ENCODE measurements around the gene CD48. TPM values are rescaled to one million over a fixed set of nuclear protein-coding genes. Genes with fewer than 3 reads are reported as not detected.

The CD48 gene
- total RNA-seq, 1 donor from 2014 or later = 21.5 TPM

GRCh38 chr1:160745551-160745950 is 33.9 kb upstream of the CD48 start:
- Histone ChIP-seq H3K9me3 (no peaks in the 10 kb centered on the region), H3K4me3 (no peak overlapping the region), H3K36me3 (no peaks in the 10 kb centered on the region), H3K4me1 (no peaks in the 10 kb centered on the region), H3K27me3 (no peaks in the 10 kb centered on the region), H3K27ac (no peak overlapping the region)
- ATAC-seq (no peak), DNase-seq (no peak)
- TF ChIP-seq, protein P1, sequence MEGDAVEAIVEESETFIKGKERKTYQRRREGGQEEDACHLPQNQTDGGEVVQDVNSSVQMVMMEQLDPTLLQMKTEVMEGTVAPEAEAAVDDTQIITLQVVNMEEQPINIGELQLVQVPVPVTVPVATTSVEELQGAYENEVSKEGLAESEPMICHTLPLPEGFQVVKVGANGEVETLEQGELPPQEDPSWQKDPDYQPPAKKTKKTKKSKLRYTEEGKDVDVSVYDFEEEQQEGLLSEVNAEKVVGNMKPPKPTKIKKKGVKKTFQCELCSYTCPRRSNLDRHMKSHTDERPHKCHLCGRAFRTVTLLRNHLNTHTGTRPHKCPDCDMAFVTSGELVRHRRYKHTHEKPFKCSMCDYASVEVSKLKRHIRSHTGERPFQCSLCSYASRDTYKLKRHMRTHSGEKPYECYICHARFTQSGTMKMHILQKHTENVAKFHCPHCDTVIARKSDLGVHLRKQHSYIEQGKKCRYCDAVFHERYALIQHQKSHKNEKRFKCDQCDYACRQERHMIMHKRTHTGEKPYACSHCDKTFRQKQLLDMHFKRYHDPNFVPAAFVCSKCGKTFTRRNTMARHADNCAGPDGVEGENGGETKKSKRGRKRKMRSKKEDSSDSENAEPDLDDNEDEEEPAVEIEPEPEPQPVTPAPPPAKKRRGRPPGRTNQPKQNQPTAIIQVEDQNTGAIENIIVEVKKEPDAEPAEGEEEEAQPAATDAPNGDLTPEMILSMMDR (IDR thresholded peaks at IDR 0.05) = no peak
- intact Hi-C loops (cut with DNase I) = no loop called here

DNA sequence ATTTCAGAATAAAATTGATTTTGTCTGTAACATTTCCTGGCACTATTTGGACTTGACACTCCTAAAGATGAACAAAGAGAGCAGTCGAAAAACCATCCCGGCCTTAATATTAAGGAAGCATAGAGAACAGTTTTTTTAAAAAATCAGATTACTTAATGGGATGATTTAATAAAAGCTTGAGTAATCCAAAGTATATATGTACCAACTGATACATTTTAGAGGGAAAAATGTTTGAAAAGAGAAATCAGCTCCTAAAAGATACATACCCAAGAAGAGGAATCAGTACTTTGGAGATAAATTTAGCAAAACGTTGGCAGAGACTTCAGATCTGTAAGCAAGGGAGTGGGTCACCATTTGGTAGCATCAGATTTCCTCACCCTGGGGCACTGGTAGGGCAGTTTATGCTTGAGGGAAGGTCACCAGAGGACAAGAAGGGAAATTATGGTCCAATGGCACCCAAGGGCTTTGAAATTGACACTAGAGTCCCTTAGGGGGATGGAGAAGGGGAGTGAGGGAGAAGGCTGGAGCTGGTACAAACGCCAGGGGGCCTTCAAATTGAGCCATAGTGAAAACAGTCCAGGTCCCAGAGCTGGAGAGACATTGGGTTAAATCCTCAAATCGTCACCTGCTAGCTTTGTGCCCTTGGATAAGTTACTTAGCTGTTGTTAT is 33.4 kb upstream of the CD48 start:
- DNase-seq (no peak), ATAC-seq (no peak)
- Histone ChIP-seq H3K36me3 (no peaks in the 10 kb centered on the region), H3K4me3 (no peak overlapping the region), H3K4me1 (no peaks in the 10 kb centered on the region), H3K27ac (no peak overlapping the region), H3K27me3 (no peaks in the 10 kb centered on the region), H3K9me3 (no peaks in the 10 kb centered on the region)
- TF ChIP-seq, protein P1 (IDR thresholded peaks at IDR 0.05) = no peak
- intact Hi-C loops (cut with DNase I) = no loop called here

- Histone ChIP-seq H3K9me3 (no peaks in the 10 kb centered on the region), H3K27me3 (no peaks in the 10 kb centered on the region), H3K4me3 (no peak overlapping the region), H3K27ac (no peak overlapping the region), H3K4me1 (no peaks in the 10 kb centered on the region), H3K36me3 (no peaks in the 10 kb centered on the region)
- TF ChIP-seq, protein P1 (IDR thresholded peaks at IDR 0.05) = no peak
- no peak for ATAC-seq
- intact Hi-C loops (cut with DNase I) = no loop called here
- no peak for DNase-seq
Observed at GRCh38 chr1:160744199-160744851, 32.7 kb upstream of the CD48 start.

DNA sequence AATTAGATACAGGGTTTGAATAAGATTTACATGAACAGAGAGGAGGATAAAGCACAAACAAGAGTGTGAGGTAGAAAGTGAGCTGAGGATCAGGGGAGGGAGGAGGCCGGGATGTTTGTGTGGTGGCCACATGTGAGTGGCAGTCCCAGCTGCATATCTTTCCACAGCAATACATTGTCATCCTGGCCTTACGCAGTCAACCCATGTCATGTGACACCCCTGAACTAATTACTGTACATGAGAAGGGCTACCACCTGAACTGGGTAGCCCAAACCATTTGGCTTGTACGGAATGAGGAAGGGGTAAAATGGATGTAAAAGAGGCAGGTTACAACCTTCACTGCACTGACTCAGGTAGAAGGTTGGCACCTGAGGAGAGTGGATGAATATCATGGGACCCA is 31.6 kb upstream of the CD48 start:
- no peak for DNase-seq
- H3K4me3 ChIP-seq = no peak overlapping the region
- no peak overlapping the region for H3K27ac ChIP-seq
- no peak for ATAC-seq
- intact Hi-C loops (cut with DNase I) = no loop called here
- no peaks in the 10 kb centered on the region for H3K27me3 ChIP-seq
- no peaks in the 10 kb centered on the region for H3K9me3 ChIP-seq
- TF ChIP-seq, protein P1 (IDR thresholded peaks at IDR 0.05) = no peak
- H3K36me3 ChIP-seq = no peaks in the 10 kb centered on the region
- no peaks in the 10 kb centered on the region for H3K4me1 ChIP-seq

GRCh38 chr1:160742428-160743127 is 31.0 kb upstream of the CD48 start:
- Histone ChIP-seq H3K27me3 (no peaks in the 10 kb centered on the region), H3K4me1 (no peaks in the 10 kb centered on the region), H3K9me3 (no peaks in the 10 kb centered on the region), H3K4me3 (no peak overlapping the region), H3K27ac (no peak overlapping the region), H3K36me3 (no peaks in the 10 kb centered on the region)
- TF ChIP-seq, protein P1 (IDR thresholded peaks at IDR 0.05) = no peak
- no peak for DNase-seq
- ATAC-seq = no peak
- intact Hi-C loops (cut with DNase I) = no loop called here

All from upper lobe of right lung (tissue), 1 donor.